Osteocyte (in vitro differentiated cells): ENCODE results near the gene CDC42EP1. TPM values are rescaled to one million over a fixed set of nuclear protein-coding genes. Genes with fewer than 3 reads are reported as not detected.

ENCODE experiments used
- DNase-seq: peaks from one replicate; pipeline ENCODE4 v3.0.0; 2021; ENCODE audit warnings: mixed read lengths; ENCODE audit not compliant: unreplicated experiment; ENCODE audit errors: extremely low spot score
- H3K27ac Mint-ChIP-seq: one replicate; pipeline ENCODE4 v1.8.0; 2021; ENCODE audit warnings: mild to moderate bottlenecking, mixed read lengths; ENCODE audit not compliant: unreplicated experiment
- H3K27me3 Mint-ChIP-seq: one replicate; pipeline ENCODE4 v1.8.0; 2021; ENCODE audit warnings: mixed read lengths; ENCODE audit not compliant: unreplicated experiment
- H3K36me3 Mint-ChIP-seq: one replicate; pipeline ENCODE4 v1.8.0; 2021; ENCODE audit warnings: mixed read lengths; ENCODE audit not compliant: unreplicated experiment
- H3K4me1 Mint-ChIP-seq: one replicate; pipeline ENCODE4 v1.8.0; 2021; ENCODE audit warnings: mixed read lengths; ENCODE audit not compliant: unreplicated experiment
- H3K4me3 Mint-ChIP-seq: one replicate; pipeline ENCODE4 v1.8.0; 2021; ENCODE audit warnings: mild to moderate bottlenecking, moderate library complexity, mixed read lengths; ENCODE audit not compliant: unreplicated experiment
- H3K9me3 Mint-ChIP-seq: one replicate; pipeline ENCODE4 v1.8.0; 2021; ENCODE audit warnings: mixed read lengths; ENCODE audit not compliant: unreplicated experiment
- total RNA-seq: library from RNA; stranded (reverse); gene quantifications from 2 replicates; pipeline ENCODE4 v1.2.1, GENCODE V29; 2021
- TF ChIP-seq, protein P1 (sequence below): fragments of 200-600 bp; sonication (generic); IDR thresholded peaks from 2 replicates; pipeline ENCODE4 v1.5.0; 2021; ENCODE audit warnings: antibody characterized with exemption, mild to moderate bottlenecking, moderate library complexity

The CDC42EP1 gene
- total RNA-seq, 1 donor from 2014 or later = 282 TPM

DNA sequence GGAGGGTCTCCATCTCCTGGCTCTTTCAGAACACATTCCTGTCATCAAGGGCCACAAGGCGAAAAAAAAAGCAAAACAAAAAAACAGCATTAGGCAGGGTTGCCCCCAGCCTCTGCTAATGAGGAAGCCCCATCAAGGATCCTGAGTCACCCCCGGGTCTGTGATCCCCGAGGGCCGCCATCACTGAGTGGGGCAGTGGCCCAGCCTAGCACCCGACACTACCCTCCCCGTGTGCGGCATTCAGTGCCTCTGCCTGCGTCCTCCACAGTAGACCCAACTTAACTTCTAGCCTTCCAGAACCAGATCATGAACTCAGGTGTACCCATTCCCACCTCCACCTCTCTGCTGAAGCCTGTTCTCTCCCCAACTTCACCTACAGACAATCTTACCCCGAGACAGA is 6.6 kb upstream of the CDC42EP1 start:
- Mint-ChIP-seq H3K27ac (peak overlapping the region; percentile 43), H3K4me3 (no peak overlapping the region)

DNA sequence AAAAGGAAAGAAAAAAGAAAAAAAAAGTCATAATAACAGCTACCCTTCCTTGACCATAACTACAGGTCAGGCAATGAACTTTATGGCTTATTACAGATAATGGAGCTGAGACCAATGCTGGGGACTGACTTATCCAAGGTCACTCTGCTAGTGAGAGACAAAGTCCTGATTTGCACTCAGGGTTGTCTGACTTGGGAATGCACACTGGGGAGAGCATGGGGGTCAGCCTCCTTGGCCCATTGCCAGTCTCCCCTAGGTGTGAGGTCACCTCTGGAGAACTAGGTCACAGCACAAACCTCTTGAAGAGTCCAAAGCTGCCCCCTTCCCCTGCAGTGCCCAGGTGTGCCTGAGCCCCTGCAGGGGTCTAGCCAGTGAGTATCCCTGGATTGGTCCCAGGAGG is 5.3 kb upstream of the CDC42EP1 start:
- no peak overlapping the region for H3K4me3 Mint-ChIP-seq
- TF ChIP-seq, protein P1, sequence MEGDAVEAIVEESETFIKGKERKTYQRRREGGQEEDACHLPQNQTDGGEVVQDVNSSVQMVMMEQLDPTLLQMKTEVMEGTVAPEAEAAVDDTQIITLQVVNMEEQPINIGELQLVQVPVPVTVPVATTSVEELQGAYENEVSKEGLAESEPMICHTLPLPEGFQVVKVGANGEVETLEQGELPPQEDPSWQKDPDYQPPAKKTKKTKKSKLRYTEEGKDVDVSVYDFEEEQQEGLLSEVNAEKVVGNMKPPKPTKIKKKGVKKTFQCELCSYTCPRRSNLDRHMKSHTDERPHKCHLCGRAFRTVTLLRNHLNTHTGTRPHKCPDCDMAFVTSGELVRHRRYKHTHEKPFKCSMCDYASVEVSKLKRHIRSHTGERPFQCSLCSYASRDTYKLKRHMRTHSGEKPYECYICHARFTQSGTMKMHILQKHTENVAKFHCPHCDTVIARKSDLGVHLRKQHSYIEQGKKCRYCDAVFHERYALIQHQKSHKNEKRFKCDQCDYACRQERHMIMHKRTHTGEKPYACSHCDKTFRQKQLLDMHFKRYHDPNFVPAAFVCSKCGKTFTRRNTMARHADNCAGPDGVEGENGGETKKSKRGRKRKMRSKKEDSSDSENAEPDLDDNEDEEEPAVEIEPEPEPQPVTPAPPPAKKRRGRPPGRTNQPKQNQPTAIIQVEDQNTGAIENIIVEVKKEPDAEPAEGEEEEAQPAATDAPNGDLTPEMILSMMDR = no peak
- no peaks in the 10 kb centered on the region for H3K9me3 Mint-ChIP-seq
- H3K27ac Mint-ChIP-seq = no peak overlapping the region
- H3K36me3 Mint-ChIP-seq = no peaks in the 10 kb centered on the region
- peaks cover 75% of the 10 kb centered on the region for H3K4me1 Mint-ChIP-seq
- H3K27me3 Mint-ChIP-seq = no peaks in the 10 kb centered on the region
- DNase-seq = no peak

More for the DNA sequence above, 6.6 kb upstream of the CDC42EP1 start:
- no peak for DNase-seq
- H3K4me1 Mint-ChIP-seq = peaks cover 76% of the 10 kb centered on the region
- TF ChIP-seq, protein P1 = no peak
- H3K36me3 Mint-ChIP-seq = no peaks in the 10 kb centered on the region
- no peaks in the 10 kb centered on the region for H3K27me3 Mint-ChIP-seq
- no peaks in the 10 kb centered on the region for H3K9me3 Mint-ChIP-seq

DNA sequence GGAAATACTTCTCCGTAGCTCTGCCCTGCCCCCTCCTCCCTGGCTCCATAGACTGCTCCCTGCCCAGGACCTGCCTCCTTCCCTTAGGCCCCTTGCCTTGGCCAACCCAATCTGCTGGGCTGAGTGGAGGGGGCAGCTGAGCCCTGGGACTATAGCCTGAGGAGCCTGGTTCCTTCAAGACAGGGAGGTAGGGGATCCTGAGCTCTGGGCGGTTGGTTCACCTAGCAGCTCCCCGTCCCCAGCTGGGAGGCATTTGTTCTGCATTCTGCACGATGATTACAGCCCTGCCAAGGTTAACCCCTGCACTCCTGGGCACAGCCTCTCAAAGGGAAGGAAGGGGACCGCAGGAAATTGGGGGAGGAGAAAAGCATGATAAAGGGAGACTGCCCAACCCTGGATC is 3.6 kb upstream of the CDC42EP1 start:
- no peaks in the 10 kb centered on the region for H3K27me3 Mint-ChIP-seq
- no peaks in the 10 kb centered on the region for H3K36me3 Mint-ChIP-seq
- H3K9me3 Mint-ChIP-seq = no peaks in the 10 kb centered on the region
- TF ChIP-seq, protein P1 = no peak
- no peak overlapping the region for H3K4me3 Mint-ChIP-seq
- DNase-seq = no peak
- peak overlapping the region; percentile 38 for H3K27ac Mint-ChIP-seq
- H3K4me1 Mint-ChIP-seq = peaks cover 58% of the 10 kb centered on the region

DNA sequence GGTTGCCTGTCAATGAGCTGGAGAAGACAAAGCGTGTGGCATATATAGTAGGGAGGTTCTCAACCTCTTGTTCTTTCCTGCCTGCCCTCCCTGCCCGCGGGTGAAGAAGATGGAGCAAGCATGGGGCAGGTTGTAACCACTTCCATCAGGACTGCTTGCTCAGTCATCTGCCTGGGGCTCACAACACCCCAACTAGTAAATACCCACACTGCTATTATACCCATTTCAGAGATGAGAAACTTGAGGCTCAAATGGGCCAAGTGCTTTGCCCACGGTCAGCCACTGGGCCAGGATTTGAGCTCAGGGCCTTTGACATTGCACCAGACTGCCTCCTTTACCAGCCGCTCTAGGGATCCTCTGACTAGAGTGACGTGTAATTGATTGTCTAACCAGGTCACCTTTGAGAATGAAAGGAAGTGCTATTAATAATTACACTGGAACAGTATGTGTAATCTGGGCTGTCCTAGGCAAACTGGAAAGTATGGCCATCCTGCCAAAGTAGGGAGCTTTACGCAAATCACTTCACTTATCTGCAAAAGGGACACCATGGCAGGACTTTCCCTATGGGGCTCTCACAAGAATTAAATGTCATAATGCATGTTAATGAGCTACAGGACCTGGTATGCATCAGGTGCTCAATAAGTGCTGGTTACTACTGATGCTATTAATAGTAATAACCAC is 2.8 kb upstream of the CDC42EP1 start:
- Mint-ChIP-seq H3K36me3 (peaks cover 1% of the 10 kb centered on the region), H3K4me3 (no peak overlapping the region), H3K4me1 (peaks cover 58% of the 10 kb centered on the region), H3K9me3 (no peaks in the 10 kb centered on the region), H3K27me3 (no peaks in the 10 kb centered on the region), H3K27ac (peak overlapping the region; percentile 38)
- TF ChIP-seq, protein P1 = no peak
- no peak for DNase-seq

DNA sequence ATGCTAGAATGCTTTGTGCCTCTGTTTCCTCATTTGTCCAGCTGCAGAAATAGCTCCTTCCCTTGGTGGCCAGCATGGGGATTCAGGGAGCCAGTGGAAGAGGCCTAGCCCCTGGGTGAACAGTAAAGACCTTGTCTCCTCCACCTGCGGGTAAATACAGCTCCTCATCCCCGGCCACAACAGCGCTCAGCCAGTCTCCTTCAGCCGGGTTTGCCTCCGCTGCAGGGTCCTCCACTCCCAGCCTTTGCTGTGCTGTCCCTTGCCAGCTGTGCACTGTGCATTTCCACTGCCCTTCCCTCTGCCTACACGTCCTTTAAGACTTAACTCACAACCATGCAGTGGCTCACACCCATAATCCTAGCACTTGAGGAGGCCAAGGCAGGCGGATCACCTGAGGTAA is 1.5 kb upstream of the CDC42EP1 start:
- no peak for DNase-seq
- H3K4me3 Mint-ChIP-seq = peak overlapping the region; percentile 0

More for the DNA sequence above, 1.5 kb upstream of the CDC42EP1 start:
- Mint-ChIP-seq H3K9me3 (no peaks in the 10 kb centered on the region), H3K36me3 (peaks cover 5% of the 10 kb centered on the region), H3K27ac (peak overlapping the region; percentile 90), H3K4me1 (peaks cover 63% of the 10 kb centered on the region), H3K27me3 (no peaks in the 10 kb centered on the region)
- TF ChIP-seq, protein P1 = no peak
